Measurements from ENCODE around the gene TIAM1. TPM values are rescaled to one million over a fixed set of nuclear protein-coding genes. Genes with fewer than 3 reads are reported as not detected.

Gene TIAM1
- total RNA-seq, 1 donor: 16.3 TPM

DNA sequence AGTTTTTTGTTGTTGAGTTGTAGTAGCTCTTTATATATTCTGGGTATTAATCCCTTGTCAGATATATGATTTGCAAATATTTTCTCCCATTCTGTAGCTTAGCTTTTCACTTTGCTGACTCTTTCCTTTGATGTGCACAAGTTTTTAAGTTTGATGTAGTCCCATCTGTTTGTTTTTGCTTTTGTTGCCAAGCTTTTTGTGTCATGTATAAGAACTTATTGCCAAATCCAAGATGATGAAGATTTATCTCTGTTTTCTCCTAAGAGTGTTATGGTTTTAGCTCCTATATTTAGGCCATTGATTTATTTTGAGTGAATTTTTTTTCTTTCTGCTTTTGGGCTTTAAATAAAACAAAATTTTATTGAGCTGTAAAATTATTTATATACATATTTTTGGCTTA, 253.7 kb downstream of the TIAM1 start:
- Histone ChIP-seq H4K20me1 (ENCODE audit: insufficient read depth, low read length) (no peaks in the 10 kb centered on the region), H3K27me3 (ENCODE audit: insufficient read depth, low read length) (no peaks in the 10 kb centered on the region), H3K36me3 (ENCODE audit: insufficient read depth, low read length) (no peaks in the 10 kb centered on the region), H3K4me3 (ENCODE audit: insufficient read depth, low read length) (no peak overlapping the region), H3K9me3 (ENCODE audit: low read depth, low read length) (no peaks in the 10 kb centered on the region), H3K79me2 (ENCODE audit: insufficient read depth, low read length) (no peaks in the 10 kb centered on the region), H3K27ac (ENCODE audit: low read depth, low read length) (no peak overlapping the region), H3K4me2 (ENCODE audit: insufficient read depth, low read length) (no peak overlapping the region), H2AFZ (ENCODE audit: low read length) (no peak overlapping the region), H3K4me1 (ENCODE audit: insufficient read depth, low read length) (no peaks in the 10 kb centered on the region)
- no peak for DNase-seq (ENCODE audit: insufficient read length, low spot score, missing footprints)
- TF ChIP-seq, protein P1, sequence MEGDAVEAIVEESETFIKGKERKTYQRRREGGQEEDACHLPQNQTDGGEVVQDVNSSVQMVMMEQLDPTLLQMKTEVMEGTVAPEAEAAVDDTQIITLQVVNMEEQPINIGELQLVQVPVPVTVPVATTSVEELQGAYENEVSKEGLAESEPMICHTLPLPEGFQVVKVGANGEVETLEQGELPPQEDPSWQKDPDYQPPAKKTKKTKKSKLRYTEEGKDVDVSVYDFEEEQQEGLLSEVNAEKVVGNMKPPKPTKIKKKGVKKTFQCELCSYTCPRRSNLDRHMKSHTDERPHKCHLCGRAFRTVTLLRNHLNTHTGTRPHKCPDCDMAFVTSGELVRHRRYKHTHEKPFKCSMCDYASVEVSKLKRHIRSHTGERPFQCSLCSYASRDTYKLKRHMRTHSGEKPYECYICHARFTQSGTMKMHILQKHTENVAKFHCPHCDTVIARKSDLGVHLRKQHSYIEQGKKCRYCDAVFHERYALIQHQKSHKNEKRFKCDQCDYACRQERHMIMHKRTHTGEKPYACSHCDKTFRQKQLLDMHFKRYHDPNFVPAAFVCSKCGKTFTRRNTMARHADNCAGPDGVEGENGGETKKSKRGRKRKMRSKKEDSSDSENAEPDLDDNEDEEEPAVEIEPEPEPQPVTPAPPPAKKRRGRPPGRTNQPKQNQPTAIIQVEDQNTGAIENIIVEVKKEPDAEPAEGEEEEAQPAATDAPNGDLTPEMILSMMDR (IDR thresholded peaks at IDR 0.05; ENCODE audit: extremely low read depth, low read depth, low read length): no peak

DNA sequence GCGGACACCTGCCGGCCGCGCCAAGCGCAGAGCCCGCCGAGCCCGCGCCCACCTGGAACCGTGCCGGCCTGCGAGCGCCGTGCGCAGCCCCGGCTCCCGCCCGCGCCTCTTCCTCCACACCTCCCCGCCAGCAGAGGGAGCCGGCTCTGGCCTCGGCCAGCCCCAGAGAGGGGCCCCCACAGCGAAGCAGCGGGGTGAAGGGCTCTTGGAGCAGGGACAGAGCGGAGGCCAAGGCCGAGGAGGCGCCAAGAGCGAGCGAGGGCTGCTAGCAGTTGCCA, 255.6 kb downstream of the TIAM1 start:
- Histone ChIP-seq H3K9me3 (ENCODE audit: low read depth, low read length) (no peaks in the 10 kb centered on the region), H4K20me1 (ENCODE audit: insufficient read depth, low read length) (no peaks in the 10 kb centered on the region), H3K79me2 (ENCODE audit: insufficient read depth, low read length) (no peaks in the 10 kb centered on the region), H3K4me2 (ENCODE audit: insufficient read depth, low read length) (no peak overlapping the region), H3K36me3 (ENCODE audit: insufficient read depth, low read length) (no peaks in the 10 kb centered on the region), H2AFZ (ENCODE audit: low read length) (no peak overlapping the region), H3K27ac (ENCODE audit: low read depth, low read length) (no peak overlapping the region), H3K4me1 (ENCODE audit: insufficient read depth, low read length) (no peaks in the 10 kb centered on the region), H3K27me3 (ENCODE audit: insufficient read depth, low read length) (no peaks in the 10 kb centered on the region), H3K4me3 (ENCODE audit: insufficient read depth, low read length) (no peak overlapping the region)
- TF ChIP-seq, protein P1 (IDR thresholded peaks at IDR 0.05; ENCODE audit: extremely low read depth, low read depth, low read length): no peak
- no peak for DNase-seq (ENCODE audit: insufficient read length, low spot score, missing footprints)

DNA sequence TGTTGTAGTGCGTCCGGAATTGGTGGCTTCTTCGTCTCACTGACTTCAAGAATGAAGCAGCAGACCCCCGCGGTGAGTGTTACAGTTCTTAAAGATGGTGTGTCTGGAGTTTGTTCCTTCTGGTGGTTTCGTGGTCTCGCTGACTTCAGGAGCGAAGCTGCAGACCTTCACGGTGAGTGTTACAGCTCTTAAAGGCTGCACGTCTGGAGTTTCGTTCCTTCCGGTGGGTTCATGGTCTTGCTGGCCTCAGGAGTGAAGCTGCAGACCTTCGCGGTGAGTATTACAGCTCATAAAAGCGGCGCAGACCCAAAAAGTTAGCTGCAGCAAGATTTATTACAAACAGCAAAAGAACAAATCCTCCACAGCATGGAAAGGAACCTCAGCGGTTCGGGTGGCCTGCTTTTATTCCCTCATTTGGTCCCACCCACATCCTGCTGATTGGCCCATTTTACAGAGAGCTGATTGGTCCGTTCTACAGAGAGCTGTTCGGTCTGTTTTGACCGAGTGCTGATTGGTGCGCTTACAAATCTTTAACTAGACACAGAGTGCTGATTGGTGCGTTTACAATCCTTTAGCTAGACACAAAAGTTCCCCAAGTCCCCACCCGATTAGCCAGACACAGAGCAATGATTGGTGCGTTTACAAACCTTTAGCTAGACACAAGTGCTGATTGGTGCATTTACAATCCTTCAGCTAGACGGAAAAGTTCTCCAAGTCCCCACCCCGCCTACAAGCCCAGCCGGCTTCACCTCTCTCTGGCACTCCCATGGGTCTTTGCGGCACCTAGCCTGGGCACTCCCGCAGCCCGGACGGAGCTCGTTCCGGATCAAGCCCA, 256.2 kb downstream of the TIAM1 start:
- no peak overlapping the region for H3K27ac ChIP-seq (ENCODE audit: low read depth, low read length)
- no peak for DNase-seq (ENCODE audit: insufficient read length, low spot score, missing footprints)
- no peaks in the 10 kb centered on the region for H3K79me2 ChIP-seq (ENCODE audit: insufficient read depth, low read length)
- H3K9me3 ChIP-seq (ENCODE audit: low read depth, low read length): no peaks in the 10 kb centered on the region
- H3K36me3 ChIP-seq (ENCODE audit: insufficient read depth, low read length): no peaks in the 10 kb centered on the region
- H3K4me1 ChIP-seq (ENCODE audit: insufficient read depth, low read length): no peaks in the 10 kb centered on the region
- no peak overlapping the region for H2AFZ ChIP-seq (ENCODE audit: low read length)
- H4K20me1 ChIP-seq (ENCODE audit: insufficient read depth, low read length): no peaks in the 10 kb centered on the region
- TF ChIP-seq, protein P1 (IDR thresholded peaks at IDR 0.05; ENCODE audit: extremely low read depth, low read depth, low read length): no peak
- no peaks in the 10 kb centered on the region for H3K27me3 ChIP-seq (ENCODE audit: insufficient read depth, low read length)
- H3K4me2 ChIP-seq (ENCODE audit: insufficient read depth, low read length): no peak overlapping the region
- H3K4me3 ChIP-seq (ENCODE audit: insufficient read depth, low read length): no peak overlapping the region

DNA sequence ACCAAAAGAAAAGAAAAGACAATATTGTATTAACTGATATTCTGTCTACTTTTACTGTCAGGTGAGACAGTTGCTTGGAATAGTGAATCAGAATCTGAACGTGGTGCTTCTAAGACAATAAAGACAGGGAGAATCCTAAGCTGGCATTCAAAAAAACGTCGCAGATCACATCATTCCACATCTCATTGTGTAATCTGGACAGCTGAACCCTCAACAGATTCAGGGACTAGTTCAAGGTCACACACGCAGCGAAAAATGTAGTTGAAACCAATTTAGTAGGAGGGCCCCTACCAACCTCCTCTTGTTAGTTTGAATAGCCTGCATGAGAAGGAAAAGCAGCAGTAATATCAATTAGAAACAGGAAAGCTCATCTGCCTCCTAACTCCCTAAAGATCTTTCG, 259.4 kb downstream of the TIAM1 start:
- H3K9me3 ChIP-seq (ENCODE audit: low read depth, low read length): no peaks in the 10 kb centered on the region
- H2AFZ ChIP-seq (ENCODE audit: low read length): no peak overlapping the region
- no peaks in the 10 kb centered on the region for H4K20me1 ChIP-seq (ENCODE audit: insufficient read depth, low read length)
- DNase-seq (ENCODE audit: insufficient read length, low spot score, missing footprints): no peak
- H3K79me2 ChIP-seq (ENCODE audit: insufficient read depth, low read length): no peaks in the 10 kb centered on the region
- H3K4me2 ChIP-seq (ENCODE audit: insufficient read depth, low read length): no peak overlapping the region
- no peak overlapping the region for H3K4me3 ChIP-seq (ENCODE audit: insufficient read depth, low read length)
- TF ChIP-seq, protein P1 (IDR thresholded peaks at IDR 0.05; ENCODE audit: extremely low read depth, low read depth, low read length): no peak
- no peaks in the 10 kb centered on the region for H3K36me3 ChIP-seq (ENCODE audit: insufficient read depth, low read length)
- H3K27ac ChIP-seq (ENCODE audit: low read depth, low read length): no peak overlapping the region
- no peaks in the 10 kb centered on the region for H3K4me1 ChIP-seq (ENCODE audit: insufficient read depth, low read length)
- no peaks in the 10 kb centered on the region for H3K27me3 ChIP-seq (ENCODE audit: insufficient read depth, low read length)
